ENCODE measurements around the gene DAP. TPM values are rescaled to one million over a fixed set of nuclear protein-coding genes. Genes with fewer than 3 reads are reported as not detected.
"Not testable (repeated sequence)": the region's sequence is repeated elsewhere in the genome, so short reads cannot be mapped to it uniquely, and the experiment has no call there.

The DAP gene
- total RNA-seq, 1 donor from 2014 or later, result 25.8 TPM

DNA sequence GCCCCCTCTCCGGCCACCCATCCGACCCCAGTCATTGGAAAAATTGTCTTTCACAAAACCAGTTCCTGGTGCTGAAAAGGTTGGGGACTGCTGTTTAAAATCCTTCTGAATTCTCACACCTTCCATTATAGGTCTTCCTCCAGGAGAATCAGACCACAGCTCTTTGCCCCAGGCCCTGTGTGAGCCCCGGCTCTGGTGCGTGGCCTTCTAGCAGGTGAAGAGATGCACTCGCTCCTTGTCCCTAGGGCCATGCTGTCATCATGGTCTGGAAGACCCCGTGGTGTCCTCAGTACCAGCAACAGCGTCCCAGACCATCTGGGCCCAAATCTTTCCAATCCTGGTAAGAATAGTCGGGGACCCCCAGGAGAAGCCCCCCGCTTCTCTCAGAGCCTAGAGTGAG, 95.2 kb downstream of the DAP start:
- no peak overlapping the region for H3K4me3 ChIP-seq (ENCODE audit: low read depth, low read length)
- no peak for DNase-seq (ENCODE audit: low read depth)
- TF ChIP-seq, protein P1, sequence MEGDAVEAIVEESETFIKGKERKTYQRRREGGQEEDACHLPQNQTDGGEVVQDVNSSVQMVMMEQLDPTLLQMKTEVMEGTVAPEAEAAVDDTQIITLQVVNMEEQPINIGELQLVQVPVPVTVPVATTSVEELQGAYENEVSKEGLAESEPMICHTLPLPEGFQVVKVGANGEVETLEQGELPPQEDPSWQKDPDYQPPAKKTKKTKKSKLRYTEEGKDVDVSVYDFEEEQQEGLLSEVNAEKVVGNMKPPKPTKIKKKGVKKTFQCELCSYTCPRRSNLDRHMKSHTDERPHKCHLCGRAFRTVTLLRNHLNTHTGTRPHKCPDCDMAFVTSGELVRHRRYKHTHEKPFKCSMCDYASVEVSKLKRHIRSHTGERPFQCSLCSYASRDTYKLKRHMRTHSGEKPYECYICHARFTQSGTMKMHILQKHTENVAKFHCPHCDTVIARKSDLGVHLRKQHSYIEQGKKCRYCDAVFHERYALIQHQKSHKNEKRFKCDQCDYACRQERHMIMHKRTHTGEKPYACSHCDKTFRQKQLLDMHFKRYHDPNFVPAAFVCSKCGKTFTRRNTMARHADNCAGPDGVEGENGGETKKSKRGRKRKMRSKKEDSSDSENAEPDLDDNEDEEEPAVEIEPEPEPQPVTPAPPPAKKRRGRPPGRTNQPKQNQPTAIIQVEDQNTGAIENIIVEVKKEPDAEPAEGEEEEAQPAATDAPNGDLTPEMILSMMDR (conservative IDR thresholded peaks at IDR 0.05; ENCODE audit: low read depth, low read length), result no peak

DNA sequence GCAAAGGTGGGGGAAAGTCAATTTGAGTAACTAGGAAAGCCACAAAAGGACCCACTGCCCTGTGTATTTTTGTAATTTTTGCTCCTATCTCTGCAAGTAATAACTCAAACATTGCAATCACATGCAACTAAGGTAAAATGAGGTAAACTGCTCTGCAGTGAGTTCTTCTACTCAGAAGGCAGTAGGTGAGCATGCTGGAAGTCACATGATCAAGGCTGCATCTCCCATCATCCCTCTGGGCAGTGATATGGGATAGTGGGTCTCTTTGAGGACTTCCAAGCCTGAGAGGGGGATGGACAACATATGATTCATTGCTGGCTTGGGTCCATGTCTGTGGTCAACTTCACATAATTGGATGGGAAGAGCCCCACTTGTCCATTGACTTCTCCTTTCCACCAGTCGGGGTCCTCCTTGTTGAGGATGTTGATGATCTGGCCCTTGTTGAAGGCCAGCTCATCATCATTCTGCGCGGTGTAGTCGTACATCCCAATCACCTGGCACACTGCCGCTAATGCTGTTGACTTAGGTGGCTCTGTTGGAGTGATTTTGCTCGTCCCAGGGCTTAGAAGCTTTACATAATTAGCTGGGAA, 96.8 kb downstream of the DAP start:
- DNase-seq (ENCODE audit: low read depth), result peak; percentile 10
- H3K4me3 ChIP-seq (ENCODE audit: low read depth, low read length), result not testable (repeated sequence)

DNA sequence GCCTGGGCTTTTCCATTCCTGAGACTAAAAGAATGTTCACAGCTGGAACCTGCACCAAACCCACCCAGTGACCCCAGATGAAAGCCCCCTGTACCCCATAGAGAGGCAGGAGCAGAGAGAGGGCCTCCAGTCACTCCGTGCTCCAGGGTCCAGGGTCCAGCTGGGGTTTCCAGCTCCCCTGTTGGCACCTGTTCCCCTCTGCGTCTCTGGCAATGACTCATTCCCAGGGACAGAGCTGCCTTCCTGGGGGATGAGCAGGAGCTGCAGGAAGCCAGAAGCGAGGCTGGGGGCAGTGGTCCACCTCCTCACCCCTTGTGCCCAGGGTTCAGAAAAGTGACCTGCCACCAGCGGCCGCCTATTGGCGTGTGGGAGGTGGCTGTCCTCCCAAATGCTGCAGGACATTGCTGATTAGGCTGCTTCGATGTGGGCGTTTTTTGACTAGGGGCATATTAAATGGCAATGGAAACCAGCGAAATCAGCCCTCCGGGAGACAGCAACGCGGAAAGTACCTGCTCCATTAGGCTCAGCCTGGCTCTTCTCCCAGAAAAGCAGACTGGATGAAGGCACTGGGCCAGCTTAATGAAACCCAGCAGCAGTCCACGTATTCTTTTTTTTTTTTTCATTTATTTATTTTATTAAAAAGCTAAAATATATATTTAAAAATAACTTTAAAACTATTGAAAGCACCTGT, 97.4 kb downstream of the DAP start:
- peak; percentile 23 for DNase-seq (ENCODE audit: low read depth)
- TF ChIP-seq, protein P1 (conservative IDR thresholded peaks at IDR 0.05; ENCODE audit: low read depth, low read length), result peak; percentile 7
- peak overlapping the region; percentile 41 for H3K4me3 ChIP-seq (ENCODE audit: low read depth, low read length)

DNA sequence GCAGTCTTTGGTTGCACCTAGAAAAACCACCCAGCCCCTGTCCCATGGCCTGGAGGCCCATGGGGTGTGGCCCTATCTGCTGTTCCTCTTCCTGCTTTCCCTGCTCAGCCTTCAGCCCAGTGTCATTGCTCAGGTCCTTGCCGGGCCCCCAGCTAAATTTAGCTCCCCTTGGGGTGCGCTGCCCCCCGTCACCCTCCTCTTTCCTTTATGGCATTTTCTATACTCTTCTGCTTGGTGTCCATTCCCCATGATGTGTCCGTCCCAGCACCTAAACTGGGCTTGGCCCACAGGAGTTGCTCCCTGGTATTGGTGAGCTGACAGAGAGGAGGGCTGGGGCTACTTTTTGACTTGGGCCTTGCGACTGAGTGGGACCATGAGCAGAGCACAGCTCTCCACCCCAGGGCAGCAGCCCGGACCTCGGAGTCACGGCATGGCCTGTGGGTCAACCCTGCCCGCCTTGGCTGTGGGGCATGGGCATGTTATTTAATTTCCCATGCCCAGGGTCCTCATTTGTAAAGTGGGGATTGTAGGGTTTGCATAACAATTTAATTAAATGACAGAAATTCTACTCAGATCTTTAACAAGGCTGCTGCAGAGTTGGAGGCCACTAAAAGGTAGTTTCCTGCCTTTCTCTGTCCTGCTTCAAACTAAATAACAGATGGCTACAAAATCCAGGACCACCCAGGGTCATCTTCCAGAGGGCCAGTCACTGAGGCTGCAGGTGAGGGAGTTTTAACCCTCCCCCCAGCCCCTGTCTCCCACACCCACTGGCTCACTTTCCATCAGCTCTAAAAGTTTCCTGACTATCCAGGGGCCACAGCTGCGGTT, 98.2 kb downstream of the DAP start:
- no peak for DNase-seq (ENCODE audit: low read depth)
- TF ChIP-seq, protein P1 (conservative IDR thresholded peaks at IDR 0.05; ENCODE audit: low read depth, low read length), result no peak
- no peak overlapping the region for H3K4me3 ChIP-seq (ENCODE audit: low read depth, low read length)

DNA sequence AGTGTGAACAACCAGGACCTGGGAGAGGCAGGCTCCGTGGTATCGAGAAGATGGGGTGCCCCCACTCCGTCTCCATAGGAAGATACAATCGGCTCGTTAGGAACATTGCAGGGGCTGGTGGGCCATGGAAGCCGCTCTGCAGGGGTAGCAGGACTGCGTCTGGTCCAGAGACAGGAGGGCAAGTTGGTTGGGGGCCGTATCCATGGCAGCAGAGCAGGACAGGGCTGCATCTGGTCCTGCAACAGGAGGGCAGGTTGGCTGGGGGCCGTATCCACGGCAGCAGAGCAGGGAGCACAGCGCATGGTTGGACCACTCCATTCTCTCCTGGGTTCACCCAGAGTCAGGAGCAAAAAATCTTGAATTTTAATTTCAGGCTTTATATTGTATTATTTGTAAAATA, 99.0 kb downstream of the DAP start:
- no peak overlapping the region for H3K4me3 ChIP-seq (ENCODE audit: low read depth, low read length)
- TF ChIP-seq, protein P1 (conservative IDR thresholded peaks at IDR 0.05; ENCODE audit: low read depth, low read length), result no peak
- DNase-seq (ENCODE audit: low read depth), result no peak

DNA sequence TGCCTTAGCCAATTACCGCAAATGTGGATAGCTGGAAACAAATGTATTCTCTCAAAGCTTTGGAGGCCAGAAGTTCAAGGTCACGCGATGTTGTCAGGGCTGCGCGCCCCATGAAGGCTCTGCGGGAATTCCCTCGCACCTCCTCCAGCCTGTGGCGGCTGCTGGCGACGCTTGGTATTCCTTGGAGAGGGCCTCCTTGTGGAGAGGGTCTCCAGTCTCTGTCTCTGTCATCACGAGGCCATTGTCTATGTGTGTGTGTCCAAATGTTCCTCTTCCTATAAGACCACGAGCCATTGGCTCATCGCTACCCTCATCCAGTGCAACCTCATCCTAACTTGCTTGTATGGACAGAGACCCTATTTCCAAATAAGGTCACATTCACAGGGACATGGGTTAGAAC, 99.6 kb downstream of the DAP start:
- TF ChIP-seq, protein P1 (conservative IDR thresholded peaks at IDR 0.05; ENCODE audit: low read depth, low read length), result no peak
- H3K4me3 ChIP-seq (ENCODE audit: low read depth, low read length), result no peak overlapping the region
- DNase-seq (ENCODE audit: low read depth), result no peak

DNA sequence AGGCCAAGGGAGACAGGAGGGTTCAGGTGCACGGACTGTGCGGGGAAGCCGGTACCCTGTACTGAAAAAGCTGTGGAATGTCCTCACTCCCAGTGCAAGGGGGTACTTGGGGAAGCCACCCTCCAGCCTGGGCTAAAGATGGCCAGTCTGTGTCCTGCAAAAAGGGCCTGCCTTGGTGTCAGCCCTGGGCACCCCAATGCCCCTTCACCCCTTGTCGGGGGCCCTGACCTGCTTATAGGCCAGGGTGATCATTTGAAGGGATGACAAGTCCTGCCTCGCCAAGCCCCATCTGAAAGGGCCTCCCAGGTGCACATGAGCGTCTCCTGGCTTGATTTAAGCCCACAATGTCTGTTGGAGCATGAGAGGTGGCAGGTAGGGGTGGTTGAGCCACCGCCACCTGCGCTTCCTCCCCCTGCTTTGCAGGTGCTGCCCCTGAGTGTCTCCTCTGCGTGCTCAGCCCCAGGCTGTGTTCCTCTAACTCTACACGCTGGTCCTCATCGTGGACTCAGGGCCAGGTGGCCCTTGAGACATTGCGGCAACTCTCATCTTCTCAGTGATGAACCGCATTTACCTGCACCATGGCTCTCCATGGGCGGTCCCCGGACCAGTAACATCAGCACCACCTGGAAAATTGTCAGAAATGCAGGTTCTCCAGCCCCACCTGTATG, 100.2 kb downstream of the DAP start:
- TF ChIP-seq, protein P1 (conservative IDR thresholded peaks at IDR 0.05; ENCODE audit: low read depth, low read length), result no peak
- DNase-seq (ENCODE audit: low read depth), result no peak
- H3K4me3 ChIP-seq (ENCODE audit: low read depth, low read length), result no peak overlapping the region

Data from epithelial cell of proximal tubule (primary cell).